Heart left ventricle (tissue), 13 donors: ENCODE data around the gene CCDC192.

Experiments
- POLR2A ChIP-seq, 2 donors: fragments of 450-650 bp; IDR thresholded peaks; one replicate each; pipeline ENCODE4 v1.6.1; 2017; ENCODE audit warnings: antibody characterized with exemption in 2 of 2, mild to moderate bottlenecking in 2 of 2, moderate library complexity in 2 of 2
- TF ChIP-seq, protein P1 (sequence below), 12 donors: fragments of 200-600 bp; sonication (generic) in 4 of 12; IDR thresholded peaks; one replicate each; pipeline versions ENCODE4 v1.5.0 to v1.8.0; 2018 to 2022; ENCODE audit warnings: antibody characterized with exemption in 12 of 12, mild to moderate bottlenecking in 5 of 12
- donor health status: ischemic (EF 13 %, LVEDD 7.1; RV severe dilation, severe dysfunction).
- donor health status: DM: no; HTN: yes; CAD: no.
- donor health status: DM: no; HTN: no; CAD: no.
- donor health status: ischemic (EF 25% LVEDD 6.9; RV normal size, moderate dysfunction).
- donor health status: ischemic (EF 25% LVEDD 5.7; RV mildly dilated, moderate dysfunction).
- donor health status: ischemic (EF 35%, LVEDD 5.7; RV mildly dilated, moderate dysfunction).
- donor health status: nonischemic (EF 11% LVEDD 7.7; RV severe dilation, severe dysfunction).
- donor health status: DM: yes; HTN: yes; CAD: no.
- donor health status: PGD.
- donor health status: ischemic (EF 29% LVEDD 5.4; RV normal size, mild dysfunction).
- donor health status: nonischemic (EF 23%, LVEDD 6.1; RV moderate dilation, normal function).

- no peak for TF ChIP-seq POLR2A (IDR thresholded peaks at IDR 0.05)
- TF ChIP-seq, protein P1, sequence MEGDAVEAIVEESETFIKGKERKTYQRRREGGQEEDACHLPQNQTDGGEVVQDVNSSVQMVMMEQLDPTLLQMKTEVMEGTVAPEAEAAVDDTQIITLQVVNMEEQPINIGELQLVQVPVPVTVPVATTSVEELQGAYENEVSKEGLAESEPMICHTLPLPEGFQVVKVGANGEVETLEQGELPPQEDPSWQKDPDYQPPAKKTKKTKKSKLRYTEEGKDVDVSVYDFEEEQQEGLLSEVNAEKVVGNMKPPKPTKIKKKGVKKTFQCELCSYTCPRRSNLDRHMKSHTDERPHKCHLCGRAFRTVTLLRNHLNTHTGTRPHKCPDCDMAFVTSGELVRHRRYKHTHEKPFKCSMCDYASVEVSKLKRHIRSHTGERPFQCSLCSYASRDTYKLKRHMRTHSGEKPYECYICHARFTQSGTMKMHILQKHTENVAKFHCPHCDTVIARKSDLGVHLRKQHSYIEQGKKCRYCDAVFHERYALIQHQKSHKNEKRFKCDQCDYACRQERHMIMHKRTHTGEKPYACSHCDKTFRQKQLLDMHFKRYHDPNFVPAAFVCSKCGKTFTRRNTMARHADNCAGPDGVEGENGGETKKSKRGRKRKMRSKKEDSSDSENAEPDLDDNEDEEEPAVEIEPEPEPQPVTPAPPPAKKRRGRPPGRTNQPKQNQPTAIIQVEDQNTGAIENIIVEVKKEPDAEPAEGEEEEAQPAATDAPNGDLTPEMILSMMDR (IDR thresholded peaks at IDR 0.05): no peak
Measured at GRCh38 chr5:127944125-127944524, 240.9 kb downstream of the CCDC192 start.
